ENCODE data around the gene SEMA4D. TPM values are rescaled to one million over a fixed set of nuclear protein-coding genes. Genes with fewer than 3 reads are reported as not detected.

The SEMA4D gene
- total RNA-seq, 1 experiment from 2014 or later: 4.5 TPM

DNA sequence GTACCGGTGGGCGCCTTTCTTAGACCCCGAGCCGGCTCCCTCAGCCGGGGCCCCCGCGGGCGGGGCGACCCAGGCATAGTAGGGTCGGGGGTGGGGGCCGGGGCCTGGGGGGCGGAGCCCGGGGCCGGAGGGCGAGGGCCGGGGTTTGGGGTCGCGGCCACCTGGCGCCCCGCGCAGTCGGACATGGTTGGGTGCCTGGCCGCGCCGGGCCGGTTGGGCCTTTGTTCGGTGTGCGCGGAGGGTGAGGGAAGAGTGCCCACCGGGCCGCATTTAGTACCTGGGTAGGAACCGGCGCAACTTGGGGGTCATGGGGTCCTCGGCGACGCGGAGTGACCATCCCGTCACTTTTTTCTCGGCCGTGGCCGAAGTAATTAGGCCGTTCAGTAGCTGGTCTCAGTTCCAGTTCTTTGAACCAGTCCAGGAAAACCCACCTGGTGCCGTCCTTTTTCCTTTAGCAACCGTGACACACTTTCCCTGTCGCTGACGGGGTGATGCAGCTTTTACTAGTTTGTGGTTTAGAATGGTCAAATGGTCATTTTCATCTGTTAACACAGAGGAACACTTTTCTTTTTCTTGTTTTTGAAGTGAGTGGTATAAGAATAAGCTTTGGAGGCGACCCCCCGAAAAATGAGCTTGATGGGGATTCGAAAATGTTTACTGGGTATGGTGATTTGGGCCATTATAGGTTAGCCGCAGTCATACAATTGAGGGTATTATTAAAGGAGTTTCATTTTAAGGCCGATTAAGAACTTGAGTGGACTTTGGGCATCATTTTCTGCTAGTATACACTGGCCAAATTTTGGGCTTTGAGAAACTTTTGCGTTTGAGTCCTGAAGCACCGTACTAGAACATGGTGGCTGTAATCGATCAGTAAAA, 186.3 kb downstream of the SEMA4D start:
- in situ Hi-C loops (cut with HindIII; ENCODE audit: low pct_unique_long_range_greater_than_20kb, low sequenced_read_pairs): no loop called here

More for the DNA sequence above, 186.3 kb downstream of the SEMA4D start:
- peak; percentile 26 for DNase-seq (ENCODE audit: low read depth)

Other genes with a start within 250 kb of the SEMA4D start
- gene CKS2, start 186.9 kb downstream of the SEMA4D start, total RNA-seq (2014; rRNA removed; shearing (Covaris generic); ENCODE audit: low replicate concordance): 412 and 461 TPM in 2 replicates
- gene SECISBP2, start 179.6 kb downstream of the SEMA4D start, total RNA-seq (2014; rRNA removed; shearing (Covaris generic); ENCODE audit: low replicate concordance): 12.4 and 18.5 TPM in 2 replicates
- gene GADD45G, start 106.9 kb upstream of the SEMA4D start, total RNA-seq (2014; rRNA removed; shearing (Covaris generic); ENCODE audit: low replicate concordance): 4.6 and 4.8 TPM in 2 replicates

Measured in Caki2 (cell line).